HCT116 (cell line): ENCODE results near the gene IL17RA. TPM values are rescaled to one million over a fixed set of nuclear protein-coding genes. Genes with fewer than 3 reads are reported as not detected.

ENCODE experiments used
- ATAC-seq: fragments of 200-7000 bp; cut with Tn5 transposase; 2 replicates; pipeline ENCODE4 v1.9.1; 2020; ENCODE audit warnings: mild to moderate bottlenecking, moderate library complexity
- BruUV-seq: library from RNA; stranded (reverse); fragments of 400-500 nt; replicated peaks from 2 replicates; lab custom pipeline; 2021; lab: Mats Ljungman, UMichigan
- CTCF ChIA-PET: fragments of 300-600 bp; sonication (Branson Sonifier 250); formaldehyde crosslinking; loops from one replicate; lab custom pipeline; 2021; ENCODE audit warnings: antibody characterized with exemption; lab: Charles Lee
- POLR2A ChIA-PET: fragments of 300-600, 350-600 bp; sonication (Branson Sonifier 250); formaldehyde crosslinking; loops from one replicate; lab custom pipeline; 2021; ENCODE audit warnings: antibody characterized with exemption; lab: Charles Lee
- RAD21 ChIA-PET, 2 experiments: fragments of 300-600 bp; sonication (Branson Sonifier 250); formaldehyde crosslinking; loops; one replicate each; lab custom pipeline; 2023; ENCODE audit warnings: low total read pairs in 2 of 2; ENCODE audit not compliant: uncharacterized antibody in 2 of 2, unreplicated experiment in 2 of 2, low non-redundant PET in 1 of 2; lab: Charles Lee
- DNase-seq: peaks from one replicate; pipeline ENCODE4 v3.0.0-alpha.2; 2010; ENCODE audit warnings: low read depth, low spot score
- H2AFZ ChIP-seq: fragments of 200-600 bp; shearing (Covaris generic), sonication (generic); 2 replicates; pipeline ENCODE4 v1.6.1; 2017; ENCODE audit warnings: low read depth, mixed run types, mixed read lengths, antibody characterized with exemption, low read length; ENCODE audit not compliant: poor library complexity, severe bottlenecking
- H3K27ac ChIP-seq: 2 replicates; pipeline ENCODE4 v1.5.1; 2012; ENCODE audit warnings: low read depth, low read length
- H3K27me3 ChIP-seq: fragments of 200-600 bp; sonication (generic); 2 replicates; pipeline ENCODE4 v1.6.1; 2016; ENCODE audit warnings: mixed run types, low read length, mixed read lengths; ENCODE audit not compliant: insufficient read depth
- H3K36me3 ChIP-seq, 2 experiments: fragments of 200-500 bp in 1 of 2; fragments of 200-600 bp in 1 of 2; sonication (Bioruptor generic) in 1 of 2; sonication (generic) in 1 of 2; 2 replicates each; pipeline versions ENCODE4 v1.5.1 to v1.6.1; 2014 to 2016; ENCODE audit warnings: low read length in 2 of 2, inconsistent platforms in 1 of 2, mixed read lengths in 1 of 2, mixed run types in 1 of 2; ENCODE audit not compliant: insufficient read depth in 2 of 2, control insufficient read depth in 1 of 2
- H3K4me1 ChIP-seq, 2 experiments: fragments of 200-600 bp in 1 of 2; sonication (generic) in 1 of 2; 2 replicates each; pipeline versions ENCODE4 v1.5.1 to v1.6.1; 2012 to 2017; ENCODE audit warnings: low read length in 2 of 2, inconsistent platforms in 1 of 2, mild to moderate bottlenecking in 1 of 2, mixed read lengths in 1 of 2, mixed run types in 1 of 2, moderate library complexity in 1 of 2; ENCODE audit not compliant: insufficient read depth in 2 of 2, control insufficient read depth in 1 of 2
- H3K4me2 ChIP-seq: fragments of 200-600 bp; sonication (generic); 2 replicates; pipeline ENCODE4 v1.6.1; 2017; ENCODE audit warnings: mixed run types, low read length, mixed read lengths
- H3K4me3 ChIP-seq, 2 experiments: fragments of 200-600 bp in 1 of 2; sonication (generic) in 1 of 2; replicated peaks in 1 of 2; 2 replicates each; pipeline ENCODE4 v1.5.1; 2011 to 2016; ENCODE audit warnings: low read length in 2 of 2, control low read depth in 1 of 2, low read depth in 1 of 2, mild to moderate bottlenecking in 1 of 2, mixed read lengths in 1 of 2, mixed run types in 1 of 2
- H3K79me2 ChIP-seq: fragments of 200-600 bp; sonication (generic); 2 replicates; pipeline ENCODE4 v1.6.1; 2017; ENCODE audit warnings: mild to moderate bottlenecking, mixed run types, low read length, moderate library complexity, mixed read lengths; ENCODE audit not compliant: insufficient read depth
- H3K9ac ChIP-seq: fragments of 200-600 bp; sonication (generic); 2 replicates; pipeline ENCODE4 v1.6.1; 2016; ENCODE audit warnings: low read length, mixed read lengths
- H3K9me2 ChIP-seq: fragments of 200-600 bp; sonication (generic), shearing (Covaris generic); 2 replicates; pipeline ENCODE4 v1.6.1; 2017; ENCODE audit warnings: mixed run types, mild to moderate bottlenecking, moderate library complexity; ENCODE audit not compliant: insufficient read depth
- H3K9me3 ChIP-seq, 2 experiments: fragments of 200-500 bp in 1 of 2; fragments of 200-600 bp in 1 of 2; sonication (Bioruptor generic) in 1 of 2; sonication (generic) in 1 of 2; 2 replicates each; pipeline ENCODE4 v1.6.1; 2014 to 2017; ENCODE audit warnings: low read length in 2 of 2, mixed read lengths in 2 of 2, inconsistent platforms in 1 of 2, low read depth in 1 of 2, mild to moderate bottlenecking in 1 of 2, mixed run types in 1 of 2, moderate library complexity in 1 of 2; ENCODE audit not compliant: control insufficient read depth in 1 of 2, insufficient read depth in 1 of 2
- H4K20me1 ChIP-seq: fragments of 200-600 bp; sonication (generic), shearing (Covaris generic); 2 replicates; pipeline ENCODE4 v1.6.1; 2017; ENCODE audit warnings: mixed run types, mild to moderate bottlenecking, moderate library complexity; ENCODE audit not compliant: insufficient read depth
- CBX3 ChIP-seq: IDR thresholded peaks from 2 replicates; pipeline ENCODE4 v1.6.1; 2012; ENCODE audit warnings: low read depth
- EGR1 ChIP-seq: IDR thresholded peaks from 2 replicates; pipeline ENCODE4 v1.6.1; 2012; ENCODE audit warnings: low read depth
- ELF1 ChIP-seq: IDR thresholded peaks from 2 replicates; pipeline ENCODE4 v1.6.1; 2012; ENCODE audit warnings: low read depth, borderline replicate concordance
- EZH2 ChIP-seq: fragments of 200-600 bp; sonication (generic); IDR thresholded peaks from 2 replicates; pipeline ENCODE4 v1.6.1; 2017; ENCODE audit warnings: antibody characterized with exemption, mixed run types
- EZH2phosphoT487 ChIP-seq: fragments of 200-600 bp; IDR thresholded peaks from 2 replicates; pipeline ENCODE4 v1.6.1; 2018; ENCODE audit warnings: antibody characterized with exemption, borderline replicate concordance
- POLR2A ChIP-seq: IDR thresholded peaks from 2 replicates; pipeline ENCODE4 v1.7.0; 2011; ENCODE audit warnings: borderline replicate concordance; ENCODE audit not compliant: insufficient read depth, insufficient read length; ENCODE audit errors: extremely low read depth
- SRF ChIP-seq: IDR thresholded peaks from 2 replicates; pipeline ENCODE4 v1.6.1; 2012; ENCODE audit warnings: low read depth
- TCF7L2 ChIP-seq: IDR thresholded peaks from 2 replicates; pipeline ENCODE4 v1.7.0; 2011; ENCODE audit warnings: borderline replicate concordance, inconsistent platforms; ENCODE audit not compliant: insufficient read depth, insufficient read length; ENCODE audit errors: extremely low read depth
- ZFX ChIP-seq: fragments of 450-650 bp; IDR thresholded peaks from 2 replicates; pipeline ENCODE4 v1.6.1; 2017
- intact Hi-C: fragments of 100-400 bp; cut with micrococcal nuclease; formaldehyde crosslinking; loops from 2 replicates; pipeline ENCODE4 v1.10.0; 2022
- total RNA-seq: library from RNA; stranded (reverse); gene quantifications from one replicate; pipeline ENCODE4 v1.2.1, GENCODE V29; 2021; ENCODE audit not compliant: unreplicated experiment
- TF ChIP-seq, protein P1 (sequence below), 3 experiments: fragments of 200-600 bp in 1 of 3; sonication (generic) in 1 of 3; IDR thresholded peaks in 2 of 3; conservative IDR thresholded peaks in 1 of 3; 2 replicates each; pipeline ENCODE4 v1.5.1; 2012 to 2017; ENCODE audit warnings: low read depth in 2 of 3, low read length in 2 of 3, antibody characterized with exemption in 1 of 3, borderline replicate concordance in 1 of 3, control low read depth in 1 of 3, mild to moderate bottlenecking in 1 of 3, mixed read lengths in 1 of 3, mixed run types in 1 of 3, moderate library complexity in 1 of 3; ENCODE audit not compliant: insufficient read depth in 1 of 3
- TF ChIP-seq, protein P2 (sequence below): IDR thresholded peaks from 2 replicates; pipeline ENCODE4 v1.6.1; 2012
- TF ChIP-seq, protein P3 (sequence below): IDR thresholded peaks from 2 replicates; pipeline ENCODE4 v1.6.1; 2012; ENCODE audit warnings: low read depth

IL17RA gene
- total RNA-seq, 1 experiment from 2014 or later, result 17.3 TPM

DNA sequence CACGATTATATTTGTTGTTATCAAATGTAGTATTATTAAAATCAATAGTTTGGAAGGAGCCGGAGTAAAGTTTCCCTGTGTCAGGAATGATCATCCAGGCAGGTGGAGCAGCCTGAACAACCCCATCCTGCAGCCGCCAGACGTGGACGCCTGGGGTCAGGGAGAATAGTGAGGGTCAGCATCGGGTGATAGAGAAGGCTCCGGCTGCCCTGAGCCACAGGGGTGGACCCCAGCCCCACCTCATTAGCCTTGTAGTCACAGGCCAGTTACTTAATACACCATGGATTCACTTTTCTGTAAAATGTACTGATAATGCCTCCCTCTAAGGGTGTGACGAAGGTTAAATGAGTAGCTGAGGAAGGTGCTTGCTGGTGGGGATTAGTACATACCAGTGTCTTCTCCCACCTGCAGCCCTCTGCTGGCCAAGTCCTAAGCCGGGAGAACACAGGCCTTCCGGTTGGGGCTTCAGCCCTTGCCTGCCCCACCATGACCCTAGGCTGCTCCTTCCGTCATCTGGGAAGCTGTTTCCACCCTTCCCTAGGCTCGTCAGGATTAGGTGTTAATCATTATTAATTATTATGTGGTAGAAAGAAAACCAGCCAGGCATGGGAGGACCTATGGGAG is 21.5 kb downstream of the IL17RA start:
- ChIA-PET CTCF (no interaction called here), RAD21 (no interaction called here), POLR2A (no interaction called here)
- Histone ChIP-seq H3K9ac (no peak overlapping the region), H3K27me3 (no peaks in the 10 kb centered on the region), H3K9me2 (no peaks in the 10 kb centered on the region), H3K36me3 (peaks cover 12% of the 10 kb centered on the region in 2 experiments; a peak in 2 of 4 replicates), H3K27ac (no peak overlapping the region), H3K9me3 (no peaks in the 10 kb centered on the region), H4K20me1 (no peaks in the 10 kb centered on the region), H3K4me3 (no peak overlapping the region), H3K4me1 (no peaks in the 10 kb centered on the region), H3K4me2 (no peak overlapping the region), H3K79me2 (no peaks in the 10 kb centered on the region), H2AFZ (no peak overlapping the region)
- no peak for ATAC-seq
- intact Hi-C loops, result no loop called here
- TF ChIP-seq SRF, result no peak
- no TSS peak for BruUV-seq
- DNase-seq, result no peak

DNA sequence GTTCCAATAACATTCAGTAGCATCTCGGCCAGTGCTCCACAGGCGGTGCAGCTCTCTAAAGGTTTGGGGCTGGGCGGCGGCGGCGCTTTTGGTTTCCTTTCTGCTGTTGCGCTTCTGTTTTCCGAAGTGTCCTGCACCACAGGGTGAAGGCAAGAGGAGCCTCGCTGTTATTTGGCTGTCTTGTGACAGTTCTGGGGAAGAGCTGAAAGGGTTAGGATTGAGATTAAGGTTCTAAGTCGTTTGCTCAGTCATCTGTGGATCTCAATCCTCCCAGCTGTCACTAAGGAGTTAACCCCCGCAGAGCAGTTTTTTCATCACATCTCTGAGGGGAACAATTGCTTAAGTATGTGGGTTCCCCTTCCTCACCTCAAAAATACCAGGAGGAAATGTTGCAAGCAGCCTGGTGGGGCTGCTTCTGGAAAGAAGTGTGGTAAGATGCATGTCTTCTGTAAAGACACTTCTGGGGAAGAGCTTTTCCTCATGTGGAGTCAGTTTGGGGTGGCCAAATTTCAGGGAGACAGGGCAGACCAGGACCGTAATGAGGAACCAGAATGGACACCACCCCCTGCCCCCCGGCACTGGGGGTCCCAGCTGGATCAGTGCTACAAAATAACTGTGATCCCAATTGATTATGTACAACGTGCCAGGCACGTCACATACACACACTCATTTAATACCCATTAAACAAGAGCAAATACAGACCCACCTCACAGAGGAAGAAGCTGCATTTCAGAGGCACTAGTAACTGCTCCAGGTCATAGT is 22.2 kb downstream of the IL17RA start:
- H3K9ac ChIP-seq, result no peak overlapping the region
- TF ChIP-seq, protein P1, sequence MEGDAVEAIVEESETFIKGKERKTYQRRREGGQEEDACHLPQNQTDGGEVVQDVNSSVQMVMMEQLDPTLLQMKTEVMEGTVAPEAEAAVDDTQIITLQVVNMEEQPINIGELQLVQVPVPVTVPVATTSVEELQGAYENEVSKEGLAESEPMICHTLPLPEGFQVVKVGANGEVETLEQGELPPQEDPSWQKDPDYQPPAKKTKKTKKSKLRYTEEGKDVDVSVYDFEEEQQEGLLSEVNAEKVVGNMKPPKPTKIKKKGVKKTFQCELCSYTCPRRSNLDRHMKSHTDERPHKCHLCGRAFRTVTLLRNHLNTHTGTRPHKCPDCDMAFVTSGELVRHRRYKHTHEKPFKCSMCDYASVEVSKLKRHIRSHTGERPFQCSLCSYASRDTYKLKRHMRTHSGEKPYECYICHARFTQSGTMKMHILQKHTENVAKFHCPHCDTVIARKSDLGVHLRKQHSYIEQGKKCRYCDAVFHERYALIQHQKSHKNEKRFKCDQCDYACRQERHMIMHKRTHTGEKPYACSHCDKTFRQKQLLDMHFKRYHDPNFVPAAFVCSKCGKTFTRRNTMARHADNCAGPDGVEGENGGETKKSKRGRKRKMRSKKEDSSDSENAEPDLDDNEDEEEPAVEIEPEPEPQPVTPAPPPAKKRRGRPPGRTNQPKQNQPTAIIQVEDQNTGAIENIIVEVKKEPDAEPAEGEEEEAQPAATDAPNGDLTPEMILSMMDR (IDR thresholded peaks at IDR 0.05 in 2 of 3, conservative IDR thresholded peaks at IDR 0.05 in 1 of 3; ENCODE audit: borderline replicate concordance in 1 of 3, insufficient read depth in 1 of 3, low read depth in 2 of 3, low read length in 2 of 3), result no peak
- TF ChIP-seq, protein P2, sequence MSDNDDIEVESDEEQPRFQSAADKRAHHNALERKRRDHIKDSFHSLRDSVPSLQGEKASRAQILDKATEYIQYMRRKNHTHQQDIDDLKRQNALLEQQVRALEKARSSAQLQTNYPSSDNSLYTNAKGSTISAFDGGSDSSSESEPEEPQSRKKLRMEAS, result no peak
- no peak for TF ChIP-seq ZFX
- TF ChIP-seq POLR2A, result no peak
- TF ChIP-seq, protein P3, sequence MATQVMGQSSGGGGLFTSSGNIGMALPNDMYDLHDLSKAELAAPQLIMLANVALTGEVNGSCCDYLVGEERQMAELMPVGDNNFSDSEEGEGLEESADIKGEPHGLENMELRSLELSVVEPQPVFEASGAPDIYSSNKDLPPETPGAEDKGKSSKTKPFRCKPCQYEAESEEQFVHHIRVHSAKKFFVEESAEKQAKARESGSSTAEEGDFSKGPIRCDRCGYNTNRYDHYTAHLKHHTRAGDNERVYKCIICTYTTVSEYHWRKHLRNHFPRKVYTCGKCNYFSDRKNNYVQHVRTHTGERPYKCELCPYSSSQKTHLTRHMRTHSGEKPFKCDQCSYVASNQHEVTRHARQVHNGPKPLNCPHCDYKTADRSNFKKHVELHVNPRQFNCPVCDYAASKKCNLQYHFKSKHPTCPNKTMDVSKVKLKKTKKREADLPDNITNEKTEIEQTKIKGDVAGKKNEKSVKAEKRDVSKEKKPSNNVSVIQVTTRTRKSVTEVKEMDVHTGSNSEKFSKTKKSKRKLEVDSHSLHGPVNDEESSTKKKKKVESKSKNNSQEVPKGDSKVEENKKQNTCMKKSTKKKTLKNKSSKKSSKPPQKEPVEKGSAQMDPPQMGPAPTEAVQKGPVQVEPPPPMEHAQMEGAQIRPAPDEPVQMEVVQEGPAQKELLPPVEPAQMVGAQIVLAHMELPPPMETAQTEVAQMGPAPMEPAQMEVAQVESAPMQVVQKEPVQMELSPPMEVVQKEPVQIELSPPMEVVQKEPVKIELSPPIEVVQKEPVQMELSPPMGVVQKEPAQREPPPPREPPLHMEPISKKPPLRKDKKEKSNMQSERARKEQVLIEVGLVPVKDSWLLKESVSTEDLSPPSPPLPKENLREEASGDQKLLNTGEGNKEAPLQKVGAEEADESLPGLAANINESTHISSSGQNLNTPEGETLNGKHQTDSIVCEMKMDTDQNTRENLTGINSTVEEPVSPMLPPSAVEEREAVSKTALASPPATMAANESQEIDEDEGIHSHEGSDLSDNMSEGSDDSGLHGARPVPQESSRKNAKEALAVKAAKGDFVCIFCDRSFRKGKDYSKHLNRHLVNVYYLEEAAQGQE, result no peak
- no peak for TF ChIP-seq EZH2phosphoT487
- no peak for TF ChIP-seq SRF
- no peak for TF ChIP-seq TCF7L2
- no peak for TF ChIP-seq ELF1
- TF ChIP-seq CBX3, result no peak
- no peak for TF ChIP-seq EGR1
- no peak for TF ChIP-seq EZH2
- RAD21 ChIA-PET, result no interaction called here
- no peak overlapping the region for H3K4me3 ChIP-seq
- intact Hi-C loops, result no loop called here
- H4K20me1 ChIP-seq, result no peaks in the 10 kb centered on the region
- H3K9me2 ChIP-seq, result no peaks in the 10 kb centered on the region
- DNase-seq, result no peak
- H3K4me1 ChIP-seq, result no peaks in the 10 kb centered on the region
- no peak for ATAC-seq
- no peaks in the 10 kb centered on the region for H3K9me3 ChIP-seq
- H3K4me2 ChIP-seq, result no peak overlapping the region
- POLR2A ChIA-PET, result no interaction called here
- H3K27me3 ChIP-seq, result no peaks in the 10 kb centered on the region
- H3K27ac ChIP-seq, result no peak overlapping the region
- no peak overlapping the region for H2AFZ ChIP-seq
- no peaks in the 10 kb centered on the region for H3K79me2 ChIP-seq
- BruUV-seq, result no TSS peak
- peaks cover 6 to 8% of the 10 kb centered on the region in 2 experiments; a peak in 2 of 4 replicates for H3K36me3 ChIP-seq
- CTCF ChIA-PET, result no interaction called here
